IMR-90 (cell line): ENCODE data around the gene SEMA4D.

ENCODE experiments used
- BHLHE40 ChIP-seq: fragments of 150-350 bp; IDR thresholded peaks from 2 replicates; pipeline ENCODE4 v1.6.1; 2016; ENCODE audit warnings: mild to moderate bottlenecking, low read depth, low read length
- CEBPB ChIP-seq: IDR thresholded peaks from 2 replicates; pipeline ENCODE4 v1.6.1; 2012; ENCODE audit warnings: low read depth, low read length, improper control_type of control experiment
- MAFK ChIP-seq: IDR thresholded peaks from 2 replicates; pipeline ENCODE4 v1.6.1; 2012; ENCODE audit warnings: low read depth, low read length, improper control_type of control experiment
- MXI1 ChIP-seq: IDR thresholded peaks from 2 replicates; pipeline ENCODE4 v1.6.1; 2012; ENCODE audit warnings: low read depth, mild to moderate bottlenecking, low read length, moderate library complexity, borderline replicate concordance
- NFE2L2 ChIP-seq: fragments of 150-350 bp; IDR thresholded peaks from 2 replicates; pipeline ENCODE4 v1.6.1; 2016; ENCODE audit warnings: low read depth, mild to moderate bottlenecking, low read length
- POLR2A ChIP-seq: IDR thresholded peaks from 2 replicates; pipeline ENCODE4 v1.6.1; 2012; ENCODE audit warnings: mild to moderate bottlenecking, low read depth, low read length
- RCOR1 ChIP-seq: IDR thresholded peaks from 2 replicates; pipeline ENCODE4 v1.6.1; 2012; ENCODE audit warnings: mild to moderate bottlenecking, low read length, improper control_type of control experiment; ENCODE audit not compliant: insufficient replicate concordance
- RFX5 ChIP-seq: IDR thresholded peaks from 2 replicates; pipeline ENCODE4 v1.8.0; 2012; ENCODE audit warnings: low read depth, mild to moderate bottlenecking, low read length, moderate library complexity
- SMC3 ChIP-seq: fragments of 150-350 bp; IDR thresholded peaks from 2 replicates; pipeline ENCODE4 v1.6.1; 2016; ENCODE audit warnings: low read depth, mild to moderate bottlenecking, antibody characterized with exemption, low read length, moderate library complexity
- USF2 ChIP-seq: fragments of 150-350 bp; IDR thresholded peaks from 2 replicates; pipeline ENCODE4 v1.6.1; 2017; ENCODE audit warnings: mild to moderate bottlenecking, antibody characterized with exemption, low read length, low read depth
- TF ChIP-seq, protein P1 (sequence below): conservative IDR thresholded peaks from 2 replicates; pipeline ENCODE4 v1.5.1; 2012; ENCODE audit warnings: mild to moderate bottlenecking, low read depth, low read length, improper control_type of control experiment
- TF ChIP-seq, protein P2 (sequence below): fragments of 150-350 bp; IDR thresholded peaks from 2 replicates; pipeline ENCODE4 v1.6.1; 2016; ENCODE audit warnings: low read depth, mild to moderate bottlenecking, low read length, moderate library complexity, borderline replicate concordance

DNA sequence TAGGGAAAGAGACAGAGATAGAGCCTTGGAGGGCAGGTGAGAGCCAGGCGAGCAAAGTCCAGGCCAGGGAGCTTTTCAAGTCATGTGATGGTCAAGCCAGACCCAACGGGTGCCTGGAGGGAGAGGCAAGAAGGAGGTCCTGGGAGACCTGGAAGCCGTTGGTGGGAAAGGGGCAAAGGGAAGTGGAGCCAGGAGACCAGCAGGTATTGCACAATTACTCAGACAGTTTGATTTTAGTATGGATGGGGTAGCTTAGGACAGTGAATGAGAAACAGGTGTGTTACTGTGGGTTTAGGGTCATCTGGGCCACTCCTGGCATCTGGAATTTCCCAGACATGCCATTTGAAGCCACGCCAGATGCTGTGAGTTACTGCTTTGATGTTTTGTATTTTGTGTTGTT is 174.5 kb downstream of the SEMA4D start:
- TF ChIP-seq POLR2A, result no peak
- no peak for TF ChIP-seq MAFK
- TF ChIP-seq, protein P1, sequence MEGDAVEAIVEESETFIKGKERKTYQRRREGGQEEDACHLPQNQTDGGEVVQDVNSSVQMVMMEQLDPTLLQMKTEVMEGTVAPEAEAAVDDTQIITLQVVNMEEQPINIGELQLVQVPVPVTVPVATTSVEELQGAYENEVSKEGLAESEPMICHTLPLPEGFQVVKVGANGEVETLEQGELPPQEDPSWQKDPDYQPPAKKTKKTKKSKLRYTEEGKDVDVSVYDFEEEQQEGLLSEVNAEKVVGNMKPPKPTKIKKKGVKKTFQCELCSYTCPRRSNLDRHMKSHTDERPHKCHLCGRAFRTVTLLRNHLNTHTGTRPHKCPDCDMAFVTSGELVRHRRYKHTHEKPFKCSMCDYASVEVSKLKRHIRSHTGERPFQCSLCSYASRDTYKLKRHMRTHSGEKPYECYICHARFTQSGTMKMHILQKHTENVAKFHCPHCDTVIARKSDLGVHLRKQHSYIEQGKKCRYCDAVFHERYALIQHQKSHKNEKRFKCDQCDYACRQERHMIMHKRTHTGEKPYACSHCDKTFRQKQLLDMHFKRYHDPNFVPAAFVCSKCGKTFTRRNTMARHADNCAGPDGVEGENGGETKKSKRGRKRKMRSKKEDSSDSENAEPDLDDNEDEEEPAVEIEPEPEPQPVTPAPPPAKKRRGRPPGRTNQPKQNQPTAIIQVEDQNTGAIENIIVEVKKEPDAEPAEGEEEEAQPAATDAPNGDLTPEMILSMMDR, result no peak
- TF ChIP-seq RCOR1, result no peak
- TF ChIP-seq, protein P2, sequence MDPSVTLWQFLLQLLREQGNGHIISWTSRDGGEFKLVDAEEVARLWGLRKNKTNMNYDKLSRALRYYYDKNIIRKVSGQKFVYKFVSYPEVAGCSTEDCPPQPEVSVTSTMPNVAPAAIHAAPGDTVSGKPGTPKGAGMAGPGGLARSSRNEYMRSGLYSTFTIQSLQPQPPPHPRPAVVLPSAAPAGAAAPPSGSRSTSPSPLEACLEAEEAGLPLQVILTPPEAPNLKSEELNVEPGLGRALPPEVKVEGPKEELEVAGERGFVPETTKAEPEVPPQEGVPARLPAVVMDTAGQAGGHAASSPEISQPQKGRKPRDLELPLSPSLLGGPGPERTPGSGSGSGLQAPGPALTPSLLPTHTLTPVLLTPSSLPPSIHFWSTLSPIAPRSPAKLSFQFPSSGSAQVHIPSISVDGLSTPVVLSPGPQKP, result no peak
- no peak for TF ChIP-seq BHLHE40
- TF ChIP-seq SMC3, result no peak
- no peak for TF ChIP-seq RFX5
- no peak for TF ChIP-seq USF2
- TF ChIP-seq NFE2L2, result no peak
- peak; percentile 85 for TF ChIP-seq CEBPB
- TF ChIP-seq MXI1, result no peak
